Smooth muscle cell of trachea (primary cell): ENCODE results near the gene INTS12. TPM values are rescaled to one million over a fixed set of nuclear protein-coding genes. Genes with fewer than 3 reads are reported as not detected.

Experiments
- total RNA-seq: library from RNA; depleted of rRNA; stranded (reverse); fragments of >200 nt; gene quantifications from 2 replicates; pipeline ENCODE4 v1.2.1, GENCODE V29; 2014

The INTS12 gene
- 20.8 and 20.9 TPM in 2 replicates for total RNA-seq

GRCh38 chr4:105708181-105709080 is at the start of gene INTS12, which contains the start of gene GSTCD:
Gene INTS12, minus strand, starts transcription at chr4:105708689. Its CDS starts 8,684 bp downstream, at chr4:105700005.
Gene GSTCD, plus strand, starts transcription at chr4:105708784. Its CDS starts 8,830 bp downstream, at chr4:105717614.

Other genes starting within 250 kb of the INTS12 start
- gene PPA2, start 234.6 kb downstream of the INTS12 start, total RNA-seq, result 96.1 and 101 TPM in 2 replicates
- gene ARHGEF38, start 156.1 kb downstream of the INTS12 start, total RNA-seq, result 0.17 TPM in 1 of 2 replicates, not detected in the other
- gene GSTCD, start 95 bp upstream of the INTS12 start, total RNA-seq, result 10.9 and 17.6 TPM in 2 replicates
- 0.29 and 1.5 TPM in 2 replicates for gene NPNT, start 186.8 kb upstream of the INTS12 start, total RNA-seq